ENCODE data around the gene MRPL33. TPM values are rescaled to one million over a fixed set of nuclear protein-coding genes. Genes with fewer than 3 reads are reported as not detected.
"Not testable (repeated sequence)": the region's sequence is repeated elsewhere in the genome, so short reads cannot be mapped to it uniquely, and the experiment has no call there.

Gene MRPL33
- total RNA-seq, 2 experiments from 2014 or later: 92.7 to 93.8 TPM

GRCh38 chr2:27737676-27738348 lies 33.7 kb upstream of the MRPL33 start:
- CTCF ChIA-PET: interaction anchor here (0.9 kb wide), 1 partner anchor 25 kb away, joined by 4 read pairs; no protein-coding TSS in a partner anchor
- POLR2A ChIA-PET: interaction anchor here (0.6 kb wide), 1 partner anchor 13 kb away, joined by 5 read pairs; no protein-coding TSS in a partner anchor

- ChIA-PET POLR2A (no interaction called here), CTCF (no interaction called here)
Observed at GRCh38 chr2:27738349-27739057, 33.0 kb upstream of the MRPL33 start.

- POLR2A ChIA-PET: no interaction called here
- CTCF ChIA-PET: no interaction called here
Observed at GRCh38 chr2:27739058-27739373, 32.5 kb upstream of the MRPL33 start.

GRCh38 chr2:27741673-27742072 lies 29.8 kb upstream of the MRPL33 start:
- ChIA-PET CTCF (interaction anchor here (0.7 kb wide), 1 partner anchor 92 kb away, joined by 3 read pairs; no protein-coding TSS in a partner anchor), POLR2A (no interaction called here)

- ChIA-PET CTCF (no interaction called here), POLR2A (no interaction called here)
Observed at GRCh38 chr2:27742571-27742970, 28.9 kb upstream of the MRPL33 start.

GRCh38 chr2:27745494-27745893 lies 26.0 kb upstream of the MRPL33 start:
- CTCF ChIA-PET: interaction anchor here (0.7 to 1.2 kb wide), 2 partner anchors 9 to 722 kb away, joined by 3 to 4 read pairs; no protein-coding TSS in a partner anchor
- POLR2A ChIA-PET: not testable (repeated sequence)

GRCh38 chr2:27746325-27746724 lies 25.2 kb upstream of the MRPL33 start:
- CTCF ChIA-PET: no interaction called here
- POLR2A ChIA-PET: no interaction called here

GRCh38 chr2:27747827-27748352 lies 23.6 kb upstream of the MRPL33 start:
- ChIA-PET POLR2A (no interaction called here), CTCF (no interaction called here)

GRCh38 chr2:27748803-27749554 lies 22.5 kb upstream of the MRPL33 start:
- POLR2A ChIA-PET: not testable (repeated sequence)
- CTCF ChIA-PET: interaction anchor here (0.5 kb wide), 1 partner anchor 42 kb away, joined by 3 read pairs; no protein-coding TSS in a partner anchor

GRCh38 chr2:27751377-27751776 lies 20.1 kb upstream of the MRPL33 start:
- ChIA-PET POLR2A (no interaction called here), CTCF (interaction anchor here (0.6 kb wide), 1 partner anchor 43 kb away, joined by 3 read pairs; no protein-coding TSS in a partner anchor)

GRCh38 chr2:27752551-27753237 lies 18.8 kb upstream of the MRPL33 start:
- ChIA-PET POLR2A (no interaction called here), CTCF (interaction anchor here (0.6 to 1.1 kb wide), 5 partner anchors 17 to 1027 kb away, joined by 3 to 5 read pairs (median 3); no protein-coding TSS in a partner anchor)

GRCh38 chr2:27754138-27754588 lies 17.4 kb upstream of the MRPL33 start:
- POLR2A ChIA-PET: no interaction called here

GRCh38 chr2:27754831-27755230 lies 16.7 kb upstream of the MRPL33 start:
- ChIA-PET CTCF (interaction anchor here (0.6 to 1.3 kb wide), 5 partner anchors 11 to 668 kb away, joined by 3 read pairs; no protein-coding TSS in a partner anchor), POLR2A (no interaction called here)

More at GRCh38 chr2:27754138-27754588, 17.4 kb upstream of the MRPL33 start:
- CTCF ChIA-PET: interaction anchor here (0.9 to 1.3 kb wide), 5 partner anchors 9 to 637 kb away, joined by 3 to 4 read pairs (median 3); no protein-coding TSS in a partner anchor

- ChIA-PET POLR2A (interaction anchor here (0.6 kb wide), 1 partner anchor 635 kb away, joined by 3 read pairs; no protein-coding TSS in a partner anchor), CTCF (no interaction called here)
Observed at GRCh38 chr2:27756091-27756490, 15.4 kb upstream of the MRPL33 start.

GRCh38 chr2:27756544-27757498 lies 14.7 kb upstream of the MRPL33 start:
- POLR2A ChIA-PET: no interaction called here
- CTCF ChIA-PET: no interaction called here

- ChIA-PET POLR2A (no interaction called here), CTCF (interaction anchor here (0.5 kb wide), 1 partner anchor 47 kb away, joined by 9 read pairs; no protein-coding TSS in a partner anchor)
Observed at GRCh38 chr2:27762951-27763906, 8.3 kb upstream of the MRPL33 start.

- ChIA-PET CTCF (interaction anchor here (0.5 kb wide), 1 partner anchor 48 kb away, joined by 9 read pairs; no protein-coding TSS in a partner anchor), POLR2A (no interaction called here)
Observed at GRCh38 chr2:27763907-27764267, 7.6 kb upstream of the MRPL33 start.
